ENCODE results near the gene PABPN1. TPM values are rescaled to one million over a fixed set of nuclear protein-coding genes. Genes with fewer than 3 reads are reported as not detected.
A peak's percentile ranks its signal among the peaks of the same experiment; 100 is the strongest.
"Not testable (repeated sequence)": the region's sequence is repeated elsewhere in the genome, so short reads cannot be mapped to it uniquely, and the experiment has no call there.

The PABPN1 gene
- total RNA-seq, 1 donor from 2014 or later = 134 TPM

DNA sequence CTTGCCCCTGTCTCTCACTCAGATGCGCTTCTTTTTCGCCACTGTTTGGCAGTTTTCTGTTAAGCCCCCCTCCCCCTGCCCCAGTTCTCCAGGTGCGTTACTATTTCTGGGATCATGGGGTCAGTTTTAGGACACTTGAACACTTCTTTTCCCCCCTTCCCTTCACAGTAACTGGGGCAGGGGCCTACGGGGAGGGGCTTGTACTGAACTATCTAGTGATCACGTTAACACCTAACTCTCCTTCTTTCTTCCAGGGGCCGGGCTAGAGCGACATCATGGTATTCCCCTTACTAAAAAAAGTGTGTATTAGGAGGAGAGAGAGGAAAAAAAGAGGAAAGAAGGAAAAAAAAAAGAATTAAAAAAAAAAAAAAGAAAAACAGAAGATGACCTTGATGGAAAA, 3.7 kb downstream of the PABPN1 start:
- DNase-seq (ENCODE audit: low read depth) (no peak), FAIRE-seq (no peak)
- H3K27me3 ChIP-seq (ENCODE audit: control insufficient read depth, insufficient read depth, low read length) = no peaks in the 10 kb centered on the region
- TF ChIP-seq, protein P1, sequence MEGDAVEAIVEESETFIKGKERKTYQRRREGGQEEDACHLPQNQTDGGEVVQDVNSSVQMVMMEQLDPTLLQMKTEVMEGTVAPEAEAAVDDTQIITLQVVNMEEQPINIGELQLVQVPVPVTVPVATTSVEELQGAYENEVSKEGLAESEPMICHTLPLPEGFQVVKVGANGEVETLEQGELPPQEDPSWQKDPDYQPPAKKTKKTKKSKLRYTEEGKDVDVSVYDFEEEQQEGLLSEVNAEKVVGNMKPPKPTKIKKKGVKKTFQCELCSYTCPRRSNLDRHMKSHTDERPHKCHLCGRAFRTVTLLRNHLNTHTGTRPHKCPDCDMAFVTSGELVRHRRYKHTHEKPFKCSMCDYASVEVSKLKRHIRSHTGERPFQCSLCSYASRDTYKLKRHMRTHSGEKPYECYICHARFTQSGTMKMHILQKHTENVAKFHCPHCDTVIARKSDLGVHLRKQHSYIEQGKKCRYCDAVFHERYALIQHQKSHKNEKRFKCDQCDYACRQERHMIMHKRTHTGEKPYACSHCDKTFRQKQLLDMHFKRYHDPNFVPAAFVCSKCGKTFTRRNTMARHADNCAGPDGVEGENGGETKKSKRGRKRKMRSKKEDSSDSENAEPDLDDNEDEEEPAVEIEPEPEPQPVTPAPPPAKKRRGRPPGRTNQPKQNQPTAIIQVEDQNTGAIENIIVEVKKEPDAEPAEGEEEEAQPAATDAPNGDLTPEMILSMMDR (IDR thresholded peaks at IDR 0.05; ENCODE audit: insufficient read depth, low read length, severe bottlenecking) = no peak
- peaks cover 12% of the 10 kb centered on the region for H3K36me3 ChIP-seq (ENCODE audit: control insufficient read depth, insufficient read depth, low read length)
- no peak overlapping the region for H3K4me3 ChIP-seq (ENCODE audit: low read depth, low read length)

DNA sequence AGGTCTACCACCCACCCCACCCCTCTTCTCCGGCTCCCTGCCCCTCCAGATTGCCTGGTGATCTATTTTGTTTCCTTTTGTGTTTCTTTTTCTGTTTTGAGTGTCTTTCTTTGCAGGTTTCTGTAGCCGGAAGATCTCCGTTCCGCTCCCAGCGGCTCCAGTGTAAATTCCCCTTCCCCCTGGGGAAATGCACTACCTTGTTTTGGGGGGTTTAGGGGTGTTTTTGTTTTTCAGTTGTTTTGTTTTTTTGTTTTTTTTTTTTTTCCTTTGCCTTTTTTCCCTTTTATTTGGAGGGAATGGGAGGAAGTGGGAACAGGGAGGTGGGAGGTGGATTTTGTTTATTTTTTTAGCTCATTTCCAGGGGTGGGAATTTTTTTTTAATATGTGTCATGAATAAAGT, 4.5 kb downstream of the PABPN1 start:
- H3K27me3 ChIP-seq (ENCODE audit: control insufficient read depth, insufficient read depth, low read length); FAIRE-seq; H3K4me3 ChIP-seq (ENCODE audit: low read depth, low read length); DNase-seq (ENCODE audit: low read depth): not testable (repeated sequence)
- peaks cover 12% of the 10 kb centered on the region for H3K36me3 ChIP-seq (ENCODE audit: control insufficient read depth, insufficient read depth, low read length)

DNA sequence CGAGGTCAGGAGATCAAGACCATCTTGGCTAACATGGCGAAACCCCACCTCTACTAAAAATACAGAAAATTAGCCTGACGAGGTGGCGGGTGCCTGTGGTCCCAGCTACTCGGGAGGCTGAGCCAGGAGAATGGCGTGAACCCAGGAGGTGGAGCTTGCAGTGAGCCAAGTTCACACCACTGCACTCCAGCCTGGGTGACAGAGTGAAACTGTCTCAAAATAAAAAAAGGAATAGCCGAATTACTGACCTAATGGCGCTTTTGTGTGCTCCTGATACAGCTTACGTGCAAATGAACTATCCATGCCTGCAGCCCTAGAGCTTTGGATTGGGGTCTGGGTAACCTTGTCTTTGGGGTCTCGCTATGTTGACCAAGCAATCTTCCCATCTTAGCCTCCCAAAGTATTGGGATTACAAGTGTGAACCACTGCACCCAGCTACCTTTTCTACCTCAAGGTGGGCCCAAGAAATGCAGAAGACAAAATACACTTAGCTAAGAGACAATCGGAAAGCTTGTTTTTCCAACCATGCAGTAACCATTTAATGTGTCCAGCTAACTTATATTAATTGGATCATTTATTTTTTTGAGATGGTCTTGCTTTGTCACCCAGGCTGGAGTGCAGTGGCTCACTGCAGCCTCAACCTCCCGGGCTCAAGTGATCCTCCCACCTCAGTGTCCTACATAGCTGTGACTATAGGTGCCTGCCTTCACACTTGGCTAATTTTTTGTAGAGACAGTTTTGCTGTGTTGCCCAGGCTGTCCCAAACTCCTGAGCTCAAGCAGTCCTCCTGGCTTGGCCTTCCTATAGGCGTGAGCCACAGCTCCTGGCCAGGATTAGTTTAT, 5.5 kb downstream of the PABPN1 start:
- no peak for DNase-seq (ENCODE audit: low read depth)
- no peak overlapping the region for H3K4me3 ChIP-seq (ENCODE audit: low read depth, low read length)
- FAIRE-seq = no peak

DNA sequence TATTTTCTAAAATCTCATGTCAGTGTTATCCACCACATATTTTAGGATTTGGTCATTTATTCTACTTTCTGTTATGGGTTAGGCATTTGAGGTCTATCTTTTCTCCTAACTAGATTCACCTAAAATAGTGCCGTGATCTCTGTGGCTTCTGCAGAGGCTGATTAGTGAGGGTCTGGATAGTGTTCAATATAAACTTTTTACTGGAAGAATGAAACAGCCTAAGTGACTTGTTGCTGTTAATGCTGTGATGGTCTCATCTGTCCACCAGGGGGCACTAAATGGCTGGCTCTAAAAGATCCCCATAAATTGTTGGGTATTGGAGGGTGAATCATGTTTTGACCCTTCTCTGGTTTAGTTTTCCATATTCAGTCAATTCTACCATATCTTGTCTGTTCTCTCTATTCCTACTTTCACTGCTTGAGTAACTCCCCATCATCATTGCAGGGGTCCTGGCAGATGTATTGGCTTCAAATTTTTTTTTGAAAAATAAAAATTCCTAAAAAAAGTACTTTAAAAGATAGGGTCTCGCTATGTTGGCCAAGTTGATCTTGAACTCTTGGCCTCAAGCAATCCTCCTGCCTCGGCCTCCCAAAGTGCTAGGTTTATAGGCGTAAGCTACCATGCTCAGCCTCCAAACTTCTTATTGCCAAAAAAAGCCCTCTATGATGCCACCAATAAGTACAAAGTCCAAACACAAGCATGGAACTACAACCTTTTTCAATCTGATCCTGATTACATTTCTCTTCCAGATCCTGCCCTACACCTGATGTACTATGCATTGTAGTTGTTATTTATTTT, 6.9 kb downstream of the PABPN1 start:
- no peaks in the 10 kb centered on the region for H3K27me3 ChIP-seq (ENCODE audit: control insufficient read depth, insufficient read depth, low read length)
- DNase-seq (ENCODE audit: low read depth) (peak; percentile 70), FAIRE-seq (no peak)
- TF ChIP-seq, protein P1 (IDR thresholded peaks at IDR 0.05; ENCODE audit: insufficient read depth, low read length, severe bottlenecking) = peak; percentile 74
- H3K36me3 ChIP-seq (ENCODE audit: control insufficient read depth, insufficient read depth, low read length) = peaks cover 8% of the 10 kb centered on the region
- no peak overlapping the region for H3K4me3 ChIP-seq (ENCODE audit: low read depth, low read length)

More for the DNA sequence above, 5.5 kb downstream of the PABPN1 start:
- TF ChIP-seq, protein P1 (IDR thresholded peaks at IDR 0.05; ENCODE audit: insufficient read depth, low read length, severe bottlenecking) = no peak
- H3K27me3 ChIP-seq (ENCODE audit: control insufficient read depth, insufficient read depth, low read length) = no peaks in the 10 kb centered on the region
- H3K36me3 ChIP-seq (ENCODE audit: control insufficient read depth, insufficient read depth, low read length) = peaks cover 12% of the 10 kb centered on the region

DNA sequence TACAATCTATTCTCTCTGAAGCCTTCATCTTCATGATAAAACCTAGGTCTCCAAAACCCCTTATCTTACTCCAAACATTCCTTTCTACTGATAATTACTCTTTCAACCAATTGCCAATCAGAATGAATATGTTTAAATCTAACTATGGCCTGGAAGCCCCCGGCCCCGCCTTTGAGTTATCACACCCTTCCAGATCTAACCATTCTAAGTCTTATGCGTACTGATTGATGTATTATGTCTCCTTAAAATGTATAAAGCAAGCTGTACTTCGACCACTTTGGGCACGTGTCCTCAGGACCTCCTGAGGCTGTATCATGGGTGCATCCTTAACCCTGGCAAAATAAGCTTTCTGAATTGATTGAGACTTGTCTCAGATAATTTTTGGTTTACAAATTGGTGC, 14.4 kb downstream of the PABPN1 start:
- no peak overlapping the region for H3K4me3 ChIP-seq (ENCODE audit: low read depth, low read length)
- FAIRE-seq = no peak
- TF ChIP-seq, protein P1 (IDR thresholded peaks at IDR 0.05; ENCODE audit: insufficient read depth, low read length, severe bottlenecking) = no peak
- DNase-seq (ENCODE audit: low read depth) = no peak
- H3K27me3 ChIP-seq (ENCODE audit: control insufficient read depth, insufficient read depth, low read length) = no peaks in the 10 kb centered on the region
- H3K36me3 ChIP-seq (ENCODE audit: control insufficient read depth, insufficient read depth, low read length) = no peaks in the 10 kb centered on the region

All from bronchial epithelial cell (primary cell).